SK-N-SH (cell line): ENCODE results near the gene ZDHHC18.

ENCODE experiments used
- CTCF ChIP-seq: fragments of 200-600 bp; sonication (generic); IDR thresholded peaks from 2 replicates; pipeline ENCODE4 v1.6.1; 2017; ENCODE audit warnings: antibody characterized with exemption, mild to moderate bottlenecking, moderate library complexity
- POLR2AphosphoS5 ChIP-seq: IDR thresholded peaks from 2 replicates; pipeline ENCODE4 v1.6.1; 2012; ENCODE audit warnings: low read depth, low read length
- RCOR1 ChIP-seq: fragments of 150-350 bp; IDR thresholded peaks from 2 replicates; pipeline ENCODE4 v1.6.1; 2017; ENCODE audit warnings: antibody characterized with exemption, low read length
- USF1 ChIP-seq: IDR thresholded peaks from 2 replicates; pipeline ENCODE4 v1.4.0; 2012; ENCODE audit warnings: low read depth, borderline replicate concordance
- USF2 ChIP-seq: fragments of 150-350 bp; IDR thresholded peaks from 2 replicates; pipeline ENCODE4 v1.6.1; 2017; ENCODE audit warnings: antibody characterized with exemption, low read length, low read depth, borderline replicate concordance
- YY1 ChIP-seq: IDR thresholded peaks from 2 replicates; pipeline ENCODE4 v1.4.0; 2012; ENCODE audit warnings: low read depth, mild to moderate bottlenecking

- TF ChIP-seq CTCF: no peak
- no peak for TF ChIP-seq POLR2AphosphoS5
- TF ChIP-seq RCOR1: no peak
- no peak for TF ChIP-seq USF2
- no peak for TF ChIP-seq YY1
- TF ChIP-seq USF1: no peak
Observed at GRCh38 chr1:26856604-26857469, 30.3 kb downstream of the ZDHHC18 start.
